Erythroblast (primary cell): ENCODE data around the gene MEA1.

Experiments
- DNase-seq, 2 experiments: peaks; one replicate each; lab custom pipeline; 2025; lab: John Stamatoyannopoulos, UW
- GATA1 ChIP-seq: IDR thresholded peaks from 2 replicates; pipeline ENCODE4 v1.6.1; 2011; ENCODE audit warnings: low read depth, mild to moderate bottlenecking, control low read depth, low read length, moderate library complexity
- POLR2A ChIP-seq: IDR thresholded peaks from 2 replicates; pipeline ENCODE4 v1.6.1; 2011; ENCODE audit warnings: mild to moderate bottlenecking, low read length

Gene MEA1

DNA sequence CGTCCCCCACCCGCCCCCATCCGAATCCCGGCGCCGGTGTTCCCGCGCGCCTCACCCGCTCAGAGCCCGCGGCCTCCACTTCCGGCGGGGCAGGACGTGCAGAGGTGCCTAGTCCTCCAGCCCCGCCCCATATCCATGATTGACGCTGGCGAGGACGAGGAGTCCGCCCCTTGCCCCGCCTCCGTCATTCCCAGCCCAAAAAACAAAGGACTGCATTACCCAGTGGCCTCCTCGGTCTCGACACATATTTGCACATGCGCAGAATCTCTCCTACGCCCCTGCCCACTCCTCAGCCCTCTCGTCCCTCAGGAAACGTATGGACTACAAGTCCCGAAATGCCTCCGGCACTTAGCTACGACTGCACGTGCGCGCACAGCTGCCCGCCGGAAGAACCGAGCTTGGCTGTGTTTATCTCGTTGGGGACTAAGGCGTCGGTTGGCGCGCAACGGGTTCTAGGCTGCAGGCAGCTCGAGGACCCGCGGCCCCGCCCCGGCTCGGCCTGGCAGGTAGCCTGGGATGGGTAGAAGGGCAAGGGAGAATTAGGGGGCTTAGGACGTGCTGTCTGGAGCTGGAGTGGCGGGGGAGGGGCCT lies at the start of gene MEA1, which contains the start of gene KLHDC3:
MEA1 (minus strand) TSS at position 104 of the 591 bp plus-strand sequence. CDS start 133 bp downstream, outside the sequence.
KLHDC3 (plus strand) TSS at position 407 of the 591 bp plus-strand sequence. CDS start 2,944 bp downstream, outside the sequence.
- peak; percentile 99 to 100 for DNase-seq
- TF ChIP-seq GATA1 (no peak), POLR2A (peak; percentile 74)

DNA sequence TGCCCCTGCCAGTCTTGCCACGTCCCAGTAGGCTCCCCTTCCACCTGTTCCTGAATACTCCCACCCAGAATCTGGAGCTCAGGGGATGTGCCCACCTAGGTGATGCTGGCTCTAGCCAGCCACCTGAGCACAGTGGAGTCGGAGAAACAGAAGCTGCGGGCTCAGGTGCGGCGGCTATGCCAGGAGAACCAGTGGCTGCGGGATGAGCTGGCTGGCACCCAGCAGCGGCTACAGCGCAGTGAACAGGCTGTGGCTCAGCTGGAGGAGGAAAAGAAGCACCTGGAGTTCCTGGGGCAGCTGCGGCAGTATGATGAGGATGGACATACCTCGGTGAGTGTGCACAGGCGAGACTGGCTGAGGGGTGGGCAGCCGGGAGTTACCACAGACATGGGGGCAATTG lies 49.1 kb upstream of the MEA1 start:
- TF ChIP-seq GATA1 (no peak), POLR2A (no peak)
- no peak for DNase-seq

DNA sequence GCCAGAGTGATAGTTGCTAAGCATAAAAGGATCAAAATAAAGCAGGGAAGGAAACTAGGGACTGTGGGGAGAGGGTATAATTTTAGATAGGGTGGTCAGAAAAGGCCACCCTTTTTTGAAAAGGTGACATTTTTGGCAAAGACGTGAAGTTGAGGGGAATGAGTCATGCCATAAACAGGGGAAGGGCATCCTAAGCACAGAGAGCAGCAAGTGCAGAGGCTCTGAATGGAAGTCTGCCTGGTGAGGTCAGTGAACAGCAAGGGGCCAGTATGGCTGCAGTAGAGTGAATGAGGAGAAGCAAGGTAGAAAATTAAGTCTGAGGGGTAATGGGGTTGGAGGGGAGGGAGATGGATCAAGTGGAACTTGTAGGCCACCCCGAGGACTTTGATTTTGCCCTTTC lies 48.1 kb upstream of the MEA1 start:
- no peak for TF ChIP-seq GATA1
- no peak for TF ChIP-seq POLR2A
- no peak for DNase-seq

DNA sequence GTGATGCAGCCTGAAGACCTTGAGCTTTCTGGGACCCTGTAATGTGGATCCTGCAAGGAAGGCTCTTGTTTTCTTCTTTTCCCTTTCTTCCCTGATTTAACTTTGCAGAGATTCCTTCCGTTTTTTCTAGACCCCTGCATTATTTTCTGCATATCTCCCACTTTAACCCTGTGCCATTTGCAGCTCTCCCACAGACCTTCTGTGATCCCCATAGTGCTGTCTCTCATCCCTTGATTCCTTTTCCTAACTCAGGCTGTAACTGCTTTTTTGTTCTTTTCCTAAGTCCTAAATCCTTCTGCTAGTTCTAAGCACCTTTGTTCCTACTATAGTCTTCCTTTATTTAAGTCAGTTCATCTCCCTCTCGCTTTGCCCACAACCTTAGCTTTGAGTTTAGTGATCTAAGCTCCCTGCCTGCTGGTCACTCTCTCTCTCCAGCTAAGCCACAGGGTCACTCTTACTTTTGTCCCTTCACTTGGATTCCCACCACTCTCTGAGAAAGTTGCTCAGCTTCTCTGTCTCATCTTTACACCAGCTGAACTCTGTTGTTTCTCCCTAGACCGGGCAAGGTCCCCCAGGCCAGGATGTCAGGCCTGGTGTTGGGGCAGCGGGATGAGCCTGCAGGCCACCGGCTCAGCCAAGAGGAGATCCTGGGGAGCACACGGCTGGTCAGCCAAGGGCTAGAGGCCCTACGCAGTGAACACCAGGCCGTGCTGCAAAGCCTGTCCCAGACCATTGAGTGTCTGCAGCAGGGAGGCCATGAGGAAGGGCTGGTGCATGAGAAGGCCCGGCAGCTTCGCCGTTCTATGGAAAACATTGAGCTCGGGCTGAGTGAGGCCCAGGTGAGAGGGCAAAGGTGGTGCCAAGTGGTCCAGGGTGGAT lies 47.2 kb upstream of the MEA1 start:
- TF ChIP-seq POLR2A (no peak), GATA1 (no peak)
- DNase-seq: no peak

DNA sequence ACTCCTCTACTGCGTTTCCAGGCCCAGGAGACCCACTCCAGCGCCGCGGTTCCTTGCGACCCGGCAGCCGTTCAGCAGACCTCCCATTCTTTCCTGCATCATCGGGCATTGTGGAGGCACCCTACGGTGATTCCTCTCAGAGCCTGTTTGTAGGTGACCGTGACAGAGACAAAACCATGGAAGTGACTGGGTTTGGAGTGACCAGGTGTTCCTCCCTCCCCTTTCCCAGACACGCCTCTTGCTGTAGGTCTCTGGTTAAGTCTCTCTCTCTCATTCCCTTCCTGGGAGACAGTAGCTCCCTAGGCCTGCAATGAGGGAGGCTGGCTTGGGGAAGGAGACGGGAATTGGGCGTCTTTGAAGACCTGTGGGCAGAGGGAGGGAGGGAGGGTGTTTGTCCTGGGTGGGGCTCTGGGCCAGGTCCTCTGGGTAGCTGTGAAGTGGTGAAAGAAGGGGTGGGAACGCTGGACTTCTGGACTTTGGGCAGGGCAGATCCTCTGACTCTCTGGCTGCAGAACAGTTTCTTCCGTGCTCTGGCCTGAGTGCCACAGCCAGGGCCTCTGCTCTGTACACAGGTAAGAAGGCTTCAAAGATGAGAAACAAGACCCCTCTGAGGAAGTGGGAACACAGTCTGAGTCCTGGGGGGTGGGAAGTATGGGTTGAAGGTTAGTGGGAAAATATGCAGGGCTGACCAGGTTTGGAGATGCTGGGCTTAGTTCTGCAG lies 46.4 kb upstream of the MEA1 start:
- TF ChIP-seq POLR2A (no peak), GATA1 (no peak)
- DNase-seq: peak; percentile 33 to 55

DNA sequence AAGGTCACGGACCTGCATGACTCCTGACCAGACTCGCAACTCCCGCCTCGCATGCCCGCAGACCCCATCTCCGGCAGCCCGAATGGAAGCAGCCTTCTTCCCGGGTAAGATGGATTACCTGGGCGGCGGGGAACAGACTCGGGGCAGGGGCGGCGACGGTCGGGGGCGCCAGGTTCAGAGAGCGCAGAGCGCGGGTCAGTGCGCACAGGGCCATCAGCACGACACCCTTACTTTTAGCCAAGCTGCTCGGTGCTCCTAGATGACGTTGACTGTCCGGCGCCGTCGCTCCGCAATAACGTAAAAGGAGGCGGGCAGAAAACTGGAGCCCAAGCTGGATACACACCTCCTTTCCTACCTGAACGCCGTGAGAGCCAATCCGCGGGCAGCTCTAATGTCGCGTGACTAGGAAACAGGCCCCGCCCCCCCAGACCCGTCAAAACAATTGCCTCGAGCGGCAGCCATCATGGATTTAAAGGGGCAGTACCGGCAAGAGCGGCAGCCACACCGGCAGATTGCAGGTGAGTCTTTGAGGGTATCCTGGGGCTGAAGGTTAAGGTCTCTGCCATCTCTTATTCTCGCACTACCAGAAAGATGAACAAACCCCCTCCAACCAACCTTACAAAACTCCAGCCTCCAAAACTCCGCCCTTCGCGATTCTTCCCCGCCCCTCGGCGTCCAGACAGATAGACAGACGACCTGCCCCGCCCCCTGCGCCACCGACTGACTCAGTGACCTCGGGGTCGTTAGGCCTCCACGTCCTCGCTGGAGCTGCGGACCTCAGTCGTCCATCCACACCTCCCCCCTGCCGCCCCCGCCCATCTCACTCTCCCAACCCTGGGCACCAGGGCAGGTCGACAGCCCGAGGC lies 45.7 kb upstream of the MEA1 start, which contains the start of the genes KLC4 and MRPL2:
KLC4 (plus strand) TSS at position 464 of the 866 bp plus-strand sequence. CDS start 1,705 bp downstream, outside the sequence.
MRPL2 (minus strand) TSS at position 267 of the 866 bp plus-strand sequence; CDS start at position 214, 53 bp downstream.
- peak; percentile 85 for TF ChIP-seq POLR2A
- no peak for TF ChIP-seq GATA1
- DNase-seq: peak; percentile 100

DNA sequence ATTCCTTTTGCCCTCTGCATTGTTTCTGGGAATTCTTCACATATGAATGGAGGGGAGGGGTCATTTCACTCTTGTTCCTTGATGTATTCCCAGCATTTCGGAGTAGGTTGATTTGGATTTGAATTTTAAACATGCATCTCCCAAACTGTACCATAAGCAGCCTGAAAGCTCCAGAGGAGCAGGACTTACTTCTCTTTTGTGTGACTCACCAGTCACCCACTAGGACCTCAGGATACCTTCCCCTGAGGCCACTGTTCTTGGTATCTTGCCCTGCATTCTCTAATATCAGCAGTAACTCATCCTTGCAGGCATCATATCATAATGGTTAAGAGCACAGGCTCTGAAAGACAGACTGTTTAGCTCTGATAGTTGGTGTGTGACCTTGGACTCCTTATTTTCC lies 44.8 kb upstream of the MEA1 start:
- TF ChIP-seq GATA1 (no peak), POLR2A (no peak)

DNA sequence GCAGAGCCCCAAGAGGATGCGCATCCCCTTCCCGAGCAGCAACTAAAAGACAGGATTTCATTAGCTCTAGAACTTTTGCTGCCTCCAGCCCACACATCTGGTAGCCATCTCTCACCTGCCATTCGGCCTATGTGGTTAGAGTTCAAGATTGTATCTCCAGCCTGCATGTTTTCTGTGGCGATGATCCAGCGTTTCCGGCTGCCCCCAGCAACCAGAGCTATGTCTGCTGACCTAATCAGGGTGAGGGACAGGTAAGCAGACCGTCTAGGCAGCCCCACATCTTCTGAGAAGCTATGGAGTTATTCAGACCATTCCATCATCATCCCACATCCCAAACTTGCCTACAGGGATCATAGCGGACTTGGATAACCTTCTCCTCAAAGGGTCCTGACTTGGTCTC lies 42.2 kb upstream of the MEA1 start:
- TF ChIP-seq POLR2A: no peak
- no peak for TF ChIP-seq GATA1
- no peak for DNase-seq

More for the DNA sequence above, 44.8 kb upstream of the MEA1 start:
- peak; percentile 71 to 89 for DNase-seq

DNA sequence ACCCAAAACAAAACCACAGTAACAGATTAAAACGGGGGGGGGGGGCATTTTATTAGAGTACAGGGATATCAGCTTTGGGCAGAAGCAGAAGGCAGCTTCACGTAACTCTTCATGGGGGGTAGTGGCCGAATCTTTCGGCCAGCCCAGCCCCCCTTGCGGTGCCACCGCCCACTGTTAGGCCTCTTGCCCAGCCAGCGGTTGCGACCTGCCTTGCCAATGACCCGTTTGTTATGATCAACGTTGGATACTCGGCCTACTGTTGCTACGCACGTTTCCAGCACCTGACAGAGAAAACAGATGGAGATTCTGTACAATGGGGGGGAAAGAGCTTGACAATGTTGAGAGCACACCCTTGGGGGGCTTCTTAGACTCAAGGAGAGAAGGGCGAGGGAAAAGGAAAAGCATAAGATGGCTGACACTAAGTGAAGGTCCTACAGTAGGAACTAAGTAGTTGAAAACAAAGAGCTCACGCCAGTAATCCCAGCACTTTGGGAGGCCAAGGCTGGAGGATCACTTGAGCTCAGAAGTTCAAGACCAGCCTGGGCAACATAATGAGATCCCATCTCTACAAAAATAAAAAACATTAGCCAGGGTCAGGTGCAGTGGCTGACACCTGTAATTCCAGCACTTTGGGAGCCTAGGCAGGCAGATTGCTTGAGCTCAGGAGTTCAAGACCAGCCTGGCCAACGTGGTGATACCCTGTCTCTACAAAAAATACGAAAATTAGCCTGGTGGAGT lies 40.6 kb upstream of the MEA1 start:
- no peak for TF ChIP-seq POLR2A
- no peak for TF ChIP-seq GATA1

DNA sequence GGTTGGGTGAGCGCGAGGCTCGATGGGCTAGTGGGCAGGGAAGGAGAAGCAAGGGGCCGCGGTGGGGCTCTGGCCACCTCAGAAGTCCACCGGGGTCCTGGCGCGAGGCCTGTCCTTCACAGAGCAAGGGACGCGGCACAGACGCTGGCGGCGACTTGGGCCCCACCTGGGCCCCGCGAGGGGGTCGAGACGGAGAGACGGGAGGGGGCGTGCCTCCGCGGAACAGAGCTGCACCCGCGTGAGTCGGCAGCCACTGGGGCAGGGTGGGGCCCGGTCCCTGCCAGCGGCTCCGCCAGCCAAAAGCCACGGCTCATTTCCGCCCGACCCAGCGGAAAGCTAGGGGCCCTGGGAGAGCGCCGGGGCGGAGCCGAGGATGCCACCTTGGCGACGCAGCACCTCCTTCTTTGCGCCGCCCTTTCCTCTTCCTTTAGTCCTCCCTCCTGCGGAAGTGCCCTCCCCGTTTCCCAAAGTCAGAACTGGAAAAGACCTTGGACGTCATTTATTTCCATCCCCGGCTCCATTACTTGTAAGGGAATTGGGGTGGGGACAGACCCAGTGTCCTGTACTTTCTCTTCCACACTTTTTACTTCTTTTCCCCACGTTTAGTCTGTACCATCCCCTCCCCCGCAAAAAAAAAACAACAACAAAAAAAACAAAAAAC lies 39.9 kb upstream of the MEA1 start, which contains the start of gene CUL7:
CUL7 (minus strand) TSS at position 307 of the 661 bp plus-strand sequence. CDS start 1,063 bp downstream, outside the sequence.
- DNase-seq: peak; percentile 93 to 96

More for the DNA sequence above, 40.6 kb upstream of the MEA1 start:
- DNase-seq: peak; percentile 44 to 48

More for the DNA sequence above, 39.9 kb upstream of the MEA1 start, which contains the start of gene CUL7:
- TF ChIP-seq POLR2A (peak; percentile 88), GATA1 (no peak)
